ENCODE data around the gene KRT38.

KRT38 gene

DNA sequence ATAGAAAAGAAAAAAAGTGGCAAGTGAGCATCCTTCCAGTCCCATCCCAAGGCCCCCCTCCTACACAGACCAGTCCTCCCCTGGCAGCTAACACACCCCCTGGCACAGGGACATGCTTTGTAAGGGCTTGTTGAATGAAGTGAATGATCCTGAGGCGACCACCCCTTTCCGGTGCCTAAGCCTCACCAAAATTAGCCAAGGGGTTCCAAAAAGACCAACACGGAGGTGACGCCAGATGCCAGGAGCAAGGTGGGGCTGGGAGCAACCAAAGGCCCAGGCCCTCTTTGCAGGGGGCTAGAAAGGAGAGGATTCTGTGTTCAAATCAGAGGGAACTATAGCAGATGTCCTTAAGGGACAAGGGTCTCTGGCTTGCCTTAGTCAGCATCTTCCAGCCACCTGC is 34.6 kb upstream of the KRT38 start:
- TF ChIP-seq, protein P1, sequence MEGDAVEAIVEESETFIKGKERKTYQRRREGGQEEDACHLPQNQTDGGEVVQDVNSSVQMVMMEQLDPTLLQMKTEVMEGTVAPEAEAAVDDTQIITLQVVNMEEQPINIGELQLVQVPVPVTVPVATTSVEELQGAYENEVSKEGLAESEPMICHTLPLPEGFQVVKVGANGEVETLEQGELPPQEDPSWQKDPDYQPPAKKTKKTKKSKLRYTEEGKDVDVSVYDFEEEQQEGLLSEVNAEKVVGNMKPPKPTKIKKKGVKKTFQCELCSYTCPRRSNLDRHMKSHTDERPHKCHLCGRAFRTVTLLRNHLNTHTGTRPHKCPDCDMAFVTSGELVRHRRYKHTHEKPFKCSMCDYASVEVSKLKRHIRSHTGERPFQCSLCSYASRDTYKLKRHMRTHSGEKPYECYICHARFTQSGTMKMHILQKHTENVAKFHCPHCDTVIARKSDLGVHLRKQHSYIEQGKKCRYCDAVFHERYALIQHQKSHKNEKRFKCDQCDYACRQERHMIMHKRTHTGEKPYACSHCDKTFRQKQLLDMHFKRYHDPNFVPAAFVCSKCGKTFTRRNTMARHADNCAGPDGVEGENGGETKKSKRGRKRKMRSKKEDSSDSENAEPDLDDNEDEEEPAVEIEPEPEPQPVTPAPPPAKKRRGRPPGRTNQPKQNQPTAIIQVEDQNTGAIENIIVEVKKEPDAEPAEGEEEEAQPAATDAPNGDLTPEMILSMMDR (IDR thresholded peaks at IDR 0.05; ENCODE audit: control insufficient read depth, extremely low read depth, insufficient read depth), result no peak
- H3K4me3 ChIP-seq (ENCODE audit: low read depth, low read length), result no peak overlapping the region
- no peak for DNase-seq (ENCODE audit: low read depth)

- TF ChIP-seq, protein P1 (IDR thresholded peaks at IDR 0.05; ENCODE audit: control insufficient read depth, extremely low read depth, insufficient read depth), result no peak
- DNase-seq (ENCODE audit: low read depth), result no peak
- H3K4me3 ChIP-seq (ENCODE audit: low read depth, low read length), result no peak overlapping the region
Observed at GRCh38 chr17:41474863-41475262, 34.1 kb upstream of the KRT38 start.

GRCh38 chr17:41468346-41468745 is 27.6 kb upstream of the KRT38 start:
- TF ChIP-seq, protein P1 (IDR thresholded peaks at IDR 0.05; ENCODE audit: control insufficient read depth, extremely low read depth, insufficient read depth), result no peak
- H3K4me3 ChIP-seq (ENCODE audit: low read depth, low read length), result no peak overlapping the region
- DNase-seq (ENCODE audit: low read depth), result no peak

- TF ChIP-seq, protein P1 (IDR thresholded peaks at IDR 0.05; ENCODE audit: control insufficient read depth, extremely low read depth, insufficient read depth), result no peak
- no peak overlapping the region for H3K4me3 ChIP-seq (ENCODE audit: low read depth, low read length)
- no peak for DNase-seq (ENCODE audit: low read depth)
Observed at GRCh38 chr17:41467561-41467960, 26.8 kb upstream of the KRT38 start.

DNA sequence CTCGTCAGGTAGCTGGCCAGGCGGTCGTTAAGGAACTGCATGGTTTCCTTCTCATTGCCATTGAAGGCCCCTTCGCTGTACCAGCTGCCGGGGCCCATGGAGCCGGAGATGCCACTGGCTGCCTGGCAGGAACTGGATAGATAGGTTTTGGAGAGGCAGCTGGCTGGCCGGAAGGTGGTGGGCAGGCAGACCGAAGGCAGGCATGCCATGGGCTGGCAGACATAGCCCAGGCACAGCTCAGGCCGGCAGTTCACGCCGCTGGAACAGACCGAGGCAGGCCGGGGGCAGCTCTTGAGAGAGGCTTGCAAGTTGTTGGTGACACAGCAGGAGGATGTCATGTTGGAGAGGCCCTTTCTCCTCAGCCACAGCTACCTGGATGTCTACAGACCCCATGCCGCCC is 26.2 kb upstream of the KRT38 start, which contains the start of gene KRT32:
KRT32 (minus strand) TSS at position 399 of the 400 bp plus-strand sequence; CDS start at position 338, 61 bp downstream.
- TF ChIP-seq, protein P1 (IDR thresholded peaks at IDR 0.05; ENCODE audit: control insufficient read depth, extremely low read depth, insufficient read depth), result no peak
- no peak for DNase-seq (ENCODE audit: low read depth)

GRCh38 chr17:41464682-41465081 is 23.9 kb upstream of the KRT38 start:
- H3K4me3 ChIP-seq (ENCODE audit: low read depth, low read length), result no peak overlapping the region
- peak; percentile 62 for DNase-seq (ENCODE audit: low read depth)
- TF ChIP-seq, protein P1 (IDR thresholded peaks at IDR 0.05; ENCODE audit: control insufficient read depth, extremely low read depth, insufficient read depth), result no peak

More for the DNA sequence above, 26.2 kb upstream of the KRT38 start, which contains the start of gene KRT32:
- no peak within 1 kb of the TSS for H3K4me3 ChIP-seq (ENCODE audit: low read depth, low read length)

- DNase-seq (ENCODE audit: low read depth), result no peak
- TF ChIP-seq, protein P1 (IDR thresholded peaks at IDR 0.05; ENCODE audit: control insufficient read depth, extremely low read depth, insufficient read depth), result no peak
- H3K4me3 ChIP-seq (ENCODE audit: low read depth, low read length), result no peak overlapping the region
Observed at GRCh38 chr17:41464173-41464572, 23.4 kb upstream of the KRT38 start.
